Activated CD8-positive, alpha-beta T cell treated with anti-CD3 and anti-CD28 coated beads, Interleukin-2, amount 10 ng/mL, durations not matched to agents 7 days and 5 days (primary cell): Measurements from ENCODE around the gene ZDHHC8. TPM values are rescaled to one million over a fixed set of nuclear protein-coding genes. Genes with fewer than 3 reads are reported as not detected.

Experiments used
- ATAC-seq: fragments of 150-1000 bp; cut with Tn5 transposase; one replicate; pipeline ENCODE4 v1.10.0; 2021; ENCODE audit warnings: moderate library complexity
- CTCF ChIA-PET: fragments of 350-600 bp; sonication (Branson Sonifier 250); formaldehyde crosslinking; loops from one replicate; lab custom pipeline; 2021; ENCODE audit warnings: antibody characterized with exemption; lab: Charles Lee
- POLR2A ChIA-PET: fragments of 350-600 bp; sonication (Branson Sonifier 250); formaldehyde crosslinking; loops from one replicate; lab custom pipeline; 2021; ENCODE audit warnings: antibody characterized with exemption; lab: Charles Lee
- DNase-seq: peaks from one replicate; pipeline ENCODE4 v3.0.0-alpha.2; 2020
- H3K27ac Mint-ChIP-seq: one replicate; pipeline ENCODE4 v1.8.0; 2021; ENCODE audit warnings: mild to moderate bottlenecking, mixed read lengths
- H3K27me3 Mint-ChIP-seq: one replicate; pipeline ENCODE4 v1.8.0; 2021; ENCODE audit warnings: low read depth, mixed read lengths
- H3K36me3 Mint-ChIP-seq: one replicate; pipeline ENCODE4 v1.8.0; 2021; ENCODE audit warnings: low read depth, mixed read lengths
- H3K4me1 Mint-ChIP-seq: one replicate; pipeline ENCODE4 v1.8.0; 2021; ENCODE audit warnings: low read depth, mixed read lengths
- H3K4me3 Mint-ChIP-seq: one replicate; pipeline ENCODE4 v1.8.0; 2021; ENCODE audit warnings: mild to moderate bottlenecking, mixed read lengths
- H3K9me3 Mint-ChIP-seq: one replicate; pipeline ENCODE4 v1.8.0; 2022; ENCODE audit warnings: mixed read lengths; ENCODE audit not compliant: insufficient read depth
- total RNA-seq, 2 experiments: library from RNA; stranded (reverse); gene quantifications; one replicate each; pipeline ENCODE4 v1.2.3, GENCODE V29; 2021

Gene ZDHHC8
- total RNA-seq, 2 experiments from 2014 or later, result 60.5 to 65.5 TPM

DNA sequence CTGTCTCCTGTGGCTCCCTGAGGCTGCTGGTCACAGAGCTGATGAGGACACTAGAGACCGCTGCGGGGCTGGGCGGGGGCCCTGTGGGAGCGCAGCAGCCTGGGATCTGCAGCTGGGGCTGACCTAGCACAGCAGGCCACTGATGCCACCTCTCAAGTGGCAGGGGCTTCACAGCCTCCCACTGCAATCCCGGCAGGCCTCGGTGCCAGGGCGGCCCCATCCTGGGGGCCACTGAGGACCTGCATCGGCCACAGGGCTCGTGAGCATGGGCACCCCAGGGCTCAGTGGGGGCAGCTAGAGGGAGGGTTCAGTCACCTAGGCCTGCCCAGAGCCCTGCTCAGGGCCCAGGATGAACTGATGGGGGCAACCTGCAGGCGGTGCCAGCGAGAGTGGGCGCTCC lies 33.8 kb downstream of the ZDHHC8 start:
- Mint-ChIP-seq H3K36me3 (no peaks in the 10 kb centered on the region), H3K9me3 (no peaks in the 10 kb centered on the region), H3K27ac (no peak overlapping the region), H3K4me1 (no peaks in the 10 kb centered on the region), H3K4me3 (no peak overlapping the region), H3K27me3 (no peaks in the 10 kb centered on the region)
- CTCF ChIA-PET, result no interaction called here
- no peak for DNase-seq
- POLR2A ChIA-PET, result no interaction called here
- no peak for ATAC-seq

DNA sequence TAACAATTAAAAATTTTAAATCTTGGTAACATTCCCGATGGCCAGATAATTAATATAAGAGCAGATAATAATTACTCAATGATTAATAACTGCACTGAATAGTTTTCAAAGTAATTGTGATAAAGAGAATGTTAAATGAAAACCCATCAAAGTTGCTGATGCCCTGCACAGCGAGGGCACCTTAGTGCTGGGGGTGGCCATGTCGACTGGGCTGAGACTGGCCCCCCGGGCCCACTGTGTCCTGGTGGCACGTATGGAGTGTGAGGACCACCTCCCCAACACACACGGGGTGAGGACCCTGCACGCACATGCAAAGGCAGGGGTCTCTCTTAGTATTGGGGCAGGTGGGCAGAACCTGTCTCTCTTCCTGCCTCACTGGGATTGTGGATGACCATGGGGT lies 34.3 kb downstream of the ZDHHC8 start:
- Mint-ChIP-seq H3K4me3 (no peak overlapping the region), H3K27ac (no peak overlapping the region), H3K27me3 (no peaks in the 10 kb centered on the region), H3K4me1 (no peaks in the 10 kb centered on the region), H3K9me3 (no peaks in the 10 kb centered on the region), H3K36me3 (no peaks in the 10 kb centered on the region)
- ChIA-PET CTCF (no interaction called here), POLR2A (no interaction called here)
- DNase-seq (no peak), ATAC-seq (no peak)

DNA sequence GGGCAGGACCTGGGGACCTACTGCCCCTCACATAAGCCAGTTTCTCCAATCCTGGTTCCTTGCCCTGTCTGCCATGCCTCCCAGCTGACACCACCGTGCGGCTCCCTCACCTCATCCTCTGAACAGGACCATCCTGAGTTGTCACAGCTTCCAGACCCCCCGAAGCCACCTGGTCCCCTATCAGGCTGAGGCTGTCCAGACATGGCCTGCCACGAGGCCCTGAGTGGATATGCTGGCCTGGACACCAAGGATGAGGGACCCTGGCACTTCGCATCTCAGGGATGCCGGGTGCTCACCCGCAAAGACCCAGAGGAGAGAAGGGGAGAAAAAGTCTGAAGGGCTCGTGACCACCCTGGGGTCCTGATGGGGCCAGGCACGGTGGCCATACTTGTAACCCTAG lies 35.1 kb downstream of the ZDHHC8 start:
- ChIA-PET POLR2A (no interaction called here), CTCF (no interaction called here)
- Mint-ChIP-seq H3K9me3 (no peaks in the 10 kb centered on the region), H3K4me3 (no peak overlapping the region), H3K36me3 (no peaks in the 10 kb centered on the region), H3K4me1 (no peaks in the 10 kb centered on the region), H3K27ac (no peak overlapping the region), H3K27me3 (no peaks in the 10 kb centered on the region)
- ATAC-seq, result no peak
- DNase-seq, result no peak

DNA sequence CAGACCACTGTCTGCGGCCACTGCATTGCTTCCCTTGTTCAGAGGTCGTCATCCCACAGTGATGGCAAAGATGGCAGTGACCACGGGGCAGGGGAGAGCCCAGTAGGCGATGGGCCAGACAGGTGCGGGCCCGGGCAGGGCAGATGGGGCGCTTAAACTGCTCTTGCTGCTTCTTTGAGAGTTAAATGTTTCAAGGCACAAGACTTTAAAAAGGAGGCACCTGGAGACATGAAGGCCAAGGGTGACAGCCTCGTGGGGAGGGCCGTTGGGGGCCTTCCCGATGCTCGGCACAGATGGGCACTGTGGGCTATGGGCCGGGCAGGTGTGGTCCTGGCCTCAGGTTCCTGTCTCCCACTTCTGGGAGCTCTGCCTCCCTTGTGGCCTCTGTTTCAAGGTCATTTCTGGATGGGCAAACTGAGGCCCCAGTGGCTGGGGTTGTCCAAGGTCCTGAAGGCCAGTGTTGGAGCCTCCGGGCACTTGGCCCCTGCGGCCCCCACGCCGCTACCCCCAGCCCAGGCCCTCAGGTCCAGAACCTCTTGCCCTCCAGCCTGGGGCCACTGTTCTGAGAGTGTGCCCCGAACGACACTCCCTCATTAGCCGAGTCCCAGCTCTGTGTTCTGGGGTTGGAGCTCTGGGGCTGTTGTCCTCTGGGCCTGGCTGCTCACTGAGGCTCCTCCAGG lies 36.2 kb downstream of the ZDHHC8 start:
- no peaks in the 10 kb centered on the region for H3K9me3 Mint-ChIP-seq
- CTCF ChIA-PET, result no interaction called here
- H3K27ac Mint-ChIP-seq, result no peak overlapping the region
- H3K27me3 Mint-ChIP-seq, result no peaks in the 10 kb centered on the region
- H3K4me3 Mint-ChIP-seq, result no peak overlapping the region
- ATAC-seq (no peak), DNase-seq (no peak)
- POLR2A ChIA-PET, result no interaction called here
- no peaks in the 10 kb centered on the region for H3K4me1 Mint-ChIP-seq
- H3K36me3 Mint-ChIP-seq, result no peaks in the 10 kb centered on the region

DNA sequence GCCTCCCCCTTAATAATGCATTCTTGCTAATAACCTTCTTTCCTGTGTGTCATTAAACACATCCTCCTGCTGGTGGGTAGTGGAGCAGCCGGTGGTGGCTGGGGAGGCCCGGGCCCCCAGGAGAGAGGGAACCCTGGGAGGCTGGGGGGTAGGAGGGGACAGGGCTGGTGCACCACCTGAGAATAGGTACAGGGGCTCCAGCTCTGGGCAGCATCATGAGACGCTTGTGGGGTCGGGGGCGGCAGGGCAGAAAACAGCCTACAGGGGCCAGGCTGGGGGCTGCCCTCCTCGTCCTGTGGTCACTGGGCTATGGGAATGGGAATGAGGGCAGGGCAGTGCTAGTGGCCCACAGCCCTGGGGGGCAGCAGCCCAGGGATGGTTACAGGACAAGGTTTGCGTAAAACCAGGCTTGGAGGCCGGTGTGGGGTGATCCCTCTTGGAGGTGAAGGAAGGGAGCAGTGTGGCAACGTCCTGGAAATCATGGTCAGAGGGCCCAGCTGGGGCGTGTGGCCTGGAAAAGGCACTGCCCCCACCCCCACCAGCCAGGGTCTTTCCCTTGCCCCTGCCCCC lies 37.7 kb downstream of the ZDHHC8 start:
- H3K27me3 Mint-ChIP-seq, result no peaks in the 10 kb centered on the region
- no peaks in the 10 kb centered on the region for H3K4me1 Mint-ChIP-seq
- ATAC-seq (no peak), DNase-seq (no peak)
- ChIA-PET CTCF (no interaction called here), POLR2A (no interaction called here)
- H3K36me3 Mint-ChIP-seq, result no peaks in the 10 kb centered on the region
- no peak overlapping the region for H3K27ac Mint-ChIP-seq
- H3K9me3 Mint-ChIP-seq, result no peaks in the 10 kb centered on the region
- no peak overlapping the region for H3K4me3 Mint-ChIP-seq

DNA sequence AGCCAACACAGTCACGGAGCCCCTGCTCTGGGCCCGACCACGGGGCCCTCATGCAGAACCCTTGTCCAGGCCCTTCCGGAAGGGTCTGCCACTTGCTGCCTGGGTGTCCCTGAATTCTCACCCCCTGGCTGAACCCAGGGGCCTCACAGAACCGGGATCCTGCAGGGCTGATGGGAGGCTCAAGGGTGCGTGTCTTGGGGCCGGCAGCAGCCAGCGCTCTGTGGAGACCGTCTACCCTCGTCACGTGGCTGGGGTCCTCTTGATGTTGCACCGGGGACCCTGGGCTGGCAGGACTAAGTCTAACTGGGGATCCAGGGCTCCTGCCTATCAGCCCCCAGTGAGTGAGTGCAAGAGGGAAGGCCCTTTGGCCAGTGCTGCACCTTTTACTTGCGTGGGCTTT lies 38.6 kb downstream of the ZDHHC8 start:
- POLR2A ChIA-PET, result no interaction called here
- Mint-ChIP-seq H3K4me3 (no peak overlapping the region), H3K36me3 (no peaks in the 10 kb centered on the region), H3K27me3 (no peaks in the 10 kb centered on the region), H3K27ac (no peak overlapping the region), H3K4me1 (no peaks in the 10 kb centered on the region), H3K9me3 (no peaks in the 10 kb centered on the region)
- no peak for DNase-seq
- no peak for ATAC-seq
- CTCF ChIA-PET, result no interaction called here

DNA sequence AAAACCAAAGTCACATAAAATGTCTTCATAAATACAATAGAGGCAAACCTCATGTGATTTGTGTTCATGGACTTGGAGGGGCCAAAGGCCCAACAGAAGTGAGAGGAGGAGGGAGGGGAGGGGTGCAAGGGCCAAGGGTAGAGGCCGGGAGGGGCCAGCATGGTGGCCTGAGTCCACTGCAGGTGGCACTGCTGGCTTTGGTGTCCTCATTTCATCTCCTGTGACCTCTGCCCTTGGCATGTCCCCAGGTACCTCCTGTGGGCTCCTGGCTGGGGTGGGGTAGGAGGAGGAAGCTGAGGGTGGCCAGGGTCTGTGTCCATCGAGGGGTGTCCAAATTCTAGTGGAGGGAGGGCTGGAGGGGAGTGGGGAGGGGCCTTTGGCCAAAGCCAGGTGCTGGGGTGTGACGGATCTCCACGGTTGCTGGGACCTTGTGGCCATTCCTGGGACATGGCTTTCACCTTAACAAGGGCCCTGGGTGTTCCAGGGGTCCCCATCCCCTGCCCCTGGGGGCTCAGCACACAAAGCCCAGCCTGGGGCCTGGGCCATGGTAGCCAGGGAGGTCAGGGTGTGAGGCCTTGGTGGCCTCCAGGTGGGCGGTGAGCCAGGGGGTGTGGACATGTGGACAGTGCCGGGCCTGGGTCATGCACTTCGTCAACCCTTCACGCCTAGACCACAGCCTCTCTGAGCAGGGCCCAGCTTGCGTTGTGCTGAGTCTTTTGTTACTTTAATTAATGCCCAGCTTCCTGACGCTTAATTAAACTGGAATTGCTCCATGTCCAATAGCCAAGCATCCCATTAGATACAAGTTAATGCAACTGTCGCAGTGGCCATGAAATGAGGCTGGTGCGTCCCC lies 39.9 kb downstream of the ZDHHC8 start:
- DNase-seq, result no peak
- H3K27me3 Mint-ChIP-seq, result no peaks in the 10 kb centered on the region
- no peak for ATAC-seq
- H3K27ac Mint-ChIP-seq, result no peak overlapping the region
- H3K36me3 Mint-ChIP-seq, result no peaks in the 10 kb centered on the region
- CTCF ChIA-PET, result interaction anchor here (0.6 kb wide), 1 partner anchor 319 kb away, joined by 3 read pairs; no protein-coding TSS in a partner anchor
- no peaks in the 10 kb centered on the region for H3K4me1 Mint-ChIP-seq
- no peaks in the 10 kb centered on the region for H3K9me3 Mint-ChIP-seq
- POLR2A ChIA-PET, result no interaction called here
- no peak overlapping the region for H3K4me3 Mint-ChIP-seq

DNA sequence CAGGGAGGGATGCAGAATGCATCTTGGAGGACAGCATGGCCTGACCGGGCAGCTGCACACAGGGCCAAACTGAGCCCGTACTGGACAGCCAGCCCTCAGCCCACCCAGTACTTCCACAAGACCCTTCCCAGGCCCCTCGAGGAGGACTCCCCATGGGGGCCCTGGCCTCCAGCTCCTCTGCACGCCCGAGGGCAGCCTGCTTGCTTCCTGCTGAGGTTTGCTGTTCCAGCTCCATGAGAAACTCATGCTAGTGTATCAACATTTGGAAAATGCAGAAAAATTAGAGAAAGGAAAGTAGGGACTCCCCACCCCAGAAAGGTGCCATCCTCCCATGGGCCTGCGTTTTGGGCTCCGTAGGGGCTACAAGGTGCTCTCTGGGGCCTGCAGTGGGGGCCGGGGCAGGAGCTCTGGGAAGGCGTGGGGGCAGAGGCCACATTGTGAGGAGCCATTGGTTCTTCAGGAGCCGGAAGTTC lies 40.6 kb downstream of the ZDHHC8 start:
- no peak for ATAC-seq
- Mint-ChIP-seq H3K4me3 (no peak overlapping the region), H3K4me1 (no peaks in the 10 kb centered on the region), H3K27ac (no peak overlapping the region), H3K36me3 (no peaks in the 10 kb centered on the region), H3K27me3 (no peaks in the 10 kb centered on the region), H3K9me3 (no peaks in the 10 kb centered on the region)
- DNase-seq, result no peak
- CTCF ChIA-PET, result interaction anchor here (0.6 kb wide), 1 partner anchor 320 kb away, joined by 3 read pairs; no protein-coding TSS in a partner anchor
- POLR2A ChIA-PET, result no interaction called here

DNA sequence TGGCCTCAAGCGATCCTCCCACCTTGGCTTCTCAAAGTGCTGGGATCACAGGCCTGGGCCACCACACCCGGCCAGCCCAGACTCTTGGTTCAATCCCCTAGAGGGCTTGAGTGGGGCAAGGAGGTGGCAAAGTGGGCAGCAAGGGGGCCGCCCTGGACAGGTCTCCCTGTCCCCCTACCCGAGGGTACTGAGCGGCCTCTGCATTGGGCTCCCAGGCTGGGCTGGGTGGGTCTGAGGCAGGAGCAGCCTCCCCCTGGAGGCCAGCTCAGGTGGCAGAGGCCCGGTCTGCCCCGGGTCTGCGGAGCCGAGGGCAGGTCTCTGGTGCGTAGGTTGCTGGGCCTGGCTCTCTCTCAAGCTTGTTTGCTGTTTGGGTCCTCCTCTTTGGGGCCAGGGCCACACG lies 41.6 kb downstream of the ZDHHC8 start:
- no peak overlapping the region for H3K27ac Mint-ChIP-seq
- H3K36me3 Mint-ChIP-seq, result no peaks in the 10 kb centered on the region
- no peaks in the 10 kb centered on the region for H3K4me1 Mint-ChIP-seq
- DNase-seq, result no peak
- POLR2A ChIA-PET, result no interaction called here
- CTCF ChIA-PET, result no interaction called here
- H3K9me3 Mint-ChIP-seq, result no peaks in the 10 kb centered on the region
- no peak for ATAC-seq
- H3K4me3 Mint-ChIP-seq, result no peak overlapping the region
- no peaks in the 10 kb centered on the region for H3K27me3 Mint-ChIP-seq

DNA sequence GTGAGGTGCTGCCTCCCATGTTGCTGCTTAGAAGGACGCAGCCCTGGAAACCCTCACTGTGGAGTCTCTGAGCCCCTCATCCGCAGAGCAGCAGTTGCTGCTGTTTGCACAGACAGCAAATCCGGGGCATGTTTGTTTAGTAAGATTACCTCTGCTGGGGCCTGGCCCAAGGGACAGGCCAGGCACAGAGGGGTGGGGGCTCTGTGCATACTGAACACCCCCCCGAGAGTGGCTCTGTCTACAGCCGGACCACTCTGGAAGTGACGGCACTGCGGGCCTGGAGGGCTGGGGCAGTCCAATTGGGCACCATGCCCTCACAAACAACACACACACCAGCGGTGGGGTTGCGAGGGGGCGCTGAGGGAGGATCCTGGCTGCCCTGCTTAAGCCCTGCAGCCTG lies 42.2 kb downstream of the ZDHHC8 start:
- no peak for ATAC-seq
- CTCF ChIA-PET, result no interaction called here
- Mint-ChIP-seq H3K9me3 (no peaks in the 10 kb centered on the region), H3K4me3 (no peak overlapping the region), H3K27ac (no peak overlapping the region), H3K27me3 (no peaks in the 10 kb centered on the region), H3K4me1 (no peaks in the 10 kb centered on the region), H3K36me3 (no peaks in the 10 kb centered on the region)
- DNase-seq, result no peak
- POLR2A ChIA-PET, result no interaction called here

DNA sequence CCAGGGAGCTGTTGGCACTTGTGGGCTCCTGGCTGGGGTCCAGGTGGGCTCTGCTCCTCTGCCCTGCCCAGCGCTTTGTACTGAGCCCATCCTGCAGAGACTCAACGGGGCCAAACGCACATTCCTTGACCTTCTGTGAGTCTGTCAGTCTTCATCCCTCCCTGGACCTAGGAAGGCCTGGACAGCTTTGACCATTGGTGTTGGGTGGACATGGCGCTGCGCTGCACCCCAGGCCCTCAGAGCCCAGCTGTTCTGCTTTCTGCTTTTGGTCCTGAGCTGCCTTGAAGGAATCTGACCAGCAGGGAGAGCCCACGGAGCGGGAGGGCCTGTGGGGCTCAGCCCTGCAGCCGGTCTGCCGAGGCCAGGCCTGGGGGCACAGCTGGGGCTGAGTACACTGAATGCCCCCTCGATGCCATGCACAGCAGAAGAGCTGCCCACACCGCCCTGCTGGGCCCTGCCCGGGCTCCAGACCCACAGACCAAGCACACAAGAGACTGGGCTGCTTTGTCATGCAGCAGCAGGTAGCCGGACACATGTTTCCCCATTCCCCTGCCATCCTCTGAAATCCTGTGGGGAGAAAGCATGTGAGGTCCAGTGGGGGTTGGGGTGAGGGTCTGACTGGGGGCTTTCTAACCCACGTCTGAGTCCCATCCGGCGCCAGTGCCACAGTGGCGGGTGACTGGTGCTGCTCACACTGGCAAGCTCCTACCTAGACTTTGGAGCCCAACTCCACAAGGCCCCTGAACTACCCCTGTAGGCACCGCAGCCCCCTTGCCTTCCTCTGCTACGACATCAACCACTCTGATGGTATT lies 43.4 kb downstream of the ZDHHC8 start:
- ChIA-PET CTCF (no interaction called here), POLR2A (no interaction called here)
- H3K4me1 Mint-ChIP-seq, result no peaks in the 10 kb centered on the region
- no peaks in the 10 kb centered on the region for H3K9me3 Mint-ChIP-seq
- no peak overlapping the region for H3K4me3 Mint-ChIP-seq
- H3K27me3 Mint-ChIP-seq, result no peaks in the 10 kb centered on the region
- ATAC-seq (no peak), DNase-seq (no peak)
- no peak overlapping the region for H3K27ac Mint-ChIP-seq
- no peaks in the 10 kb centered on the region for H3K36me3 Mint-ChIP-seq

DNA sequence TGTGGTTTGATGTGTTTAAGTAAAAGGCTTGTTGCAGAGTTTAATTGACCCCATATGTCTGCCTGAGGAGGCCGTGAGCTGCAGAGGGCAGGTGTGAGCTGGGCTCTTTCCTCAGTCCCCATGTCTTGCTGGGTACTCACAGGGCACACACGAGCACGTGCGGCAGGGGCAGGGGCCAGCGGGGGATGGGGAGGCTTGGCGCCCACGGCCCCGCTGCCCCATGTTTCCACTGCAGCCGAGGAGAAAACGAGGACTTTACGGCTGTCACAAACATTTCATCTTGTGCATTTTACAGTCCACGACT lies 43.9 kb downstream of the ZDHHC8 start:
- ChIA-PET POLR2A (no interaction called here), CTCF (no interaction called here)
- ATAC-seq (no peak), DNase-seq (no peak)
- Mint-ChIP-seq H3K36me3 (no peaks in the 10 kb centered on the region), H3K9me3 (no peaks in the 10 kb centered on the region), H3K4me1 (no peaks in the 10 kb centered on the region), H3K27ac (no peak overlapping the region), H3K27me3 (no peaks in the 10 kb centered on the region), H3K4me3 (no peak overlapping the region)
